Measurements from ENCODE around the gene NCDN.

DNA sequence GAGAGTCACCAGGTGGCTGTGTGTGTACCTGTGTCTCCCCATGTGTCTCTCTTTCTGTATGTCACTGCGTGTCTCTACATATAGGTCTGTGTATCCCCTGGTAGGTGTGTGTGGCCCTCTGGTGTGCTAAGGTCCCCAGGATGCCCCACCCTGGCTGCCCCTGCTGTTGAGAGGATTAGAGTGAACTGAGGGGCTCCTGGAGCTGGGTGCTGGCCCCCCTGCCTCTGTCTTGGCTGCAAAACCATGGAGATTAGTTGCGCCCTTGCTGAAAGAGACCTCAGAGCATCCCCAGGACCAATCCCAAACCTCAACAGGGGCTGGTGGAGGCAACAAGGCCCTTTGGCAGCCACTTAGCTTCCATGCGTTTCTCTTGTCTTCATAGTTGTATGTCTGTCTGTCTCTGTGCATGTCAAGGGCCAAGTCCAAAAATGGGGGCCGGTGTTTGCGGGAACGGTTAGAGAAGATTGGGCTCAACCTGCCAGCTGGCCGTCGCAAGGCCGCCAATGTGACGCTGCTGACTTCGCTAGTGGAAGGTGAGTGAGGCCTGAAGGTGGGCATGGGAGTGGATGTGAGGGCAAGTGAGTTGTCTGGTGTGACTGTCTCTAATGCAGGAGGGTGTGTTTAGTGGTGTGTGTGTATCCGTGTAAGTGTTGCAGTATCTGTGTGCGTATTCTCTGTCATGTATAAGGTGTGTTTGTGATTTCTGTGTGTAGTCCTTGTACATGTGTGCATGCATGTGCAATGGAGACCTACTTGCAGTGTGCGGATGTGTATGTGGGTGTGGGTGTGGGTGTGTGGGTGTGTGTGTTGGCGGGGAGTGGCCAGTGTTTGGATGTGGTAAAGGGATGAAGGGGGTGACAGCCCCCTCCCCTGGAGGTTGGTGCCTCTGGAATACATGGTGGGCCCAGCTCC is 32.2 kb downstream of the NCDN start:
- TF ChIP-seq TAF1 (IDR thresholded peaks at IDR 0.05; ENCODE audit: borderline replicate concordance, insufficient read depth, low read length) (no peak), SIN3A (IDR thresholded peaks at IDR 0.05; ENCODE audit: borderline replicate concordance, insufficient read depth, low read length) (no peak), POLR2AphosphoS5 (IDR thresholded peaks at IDR 0.05; ENCODE audit: low read depth, low read length) (no peak)
- TF ChIP-seq, protein P1, sequence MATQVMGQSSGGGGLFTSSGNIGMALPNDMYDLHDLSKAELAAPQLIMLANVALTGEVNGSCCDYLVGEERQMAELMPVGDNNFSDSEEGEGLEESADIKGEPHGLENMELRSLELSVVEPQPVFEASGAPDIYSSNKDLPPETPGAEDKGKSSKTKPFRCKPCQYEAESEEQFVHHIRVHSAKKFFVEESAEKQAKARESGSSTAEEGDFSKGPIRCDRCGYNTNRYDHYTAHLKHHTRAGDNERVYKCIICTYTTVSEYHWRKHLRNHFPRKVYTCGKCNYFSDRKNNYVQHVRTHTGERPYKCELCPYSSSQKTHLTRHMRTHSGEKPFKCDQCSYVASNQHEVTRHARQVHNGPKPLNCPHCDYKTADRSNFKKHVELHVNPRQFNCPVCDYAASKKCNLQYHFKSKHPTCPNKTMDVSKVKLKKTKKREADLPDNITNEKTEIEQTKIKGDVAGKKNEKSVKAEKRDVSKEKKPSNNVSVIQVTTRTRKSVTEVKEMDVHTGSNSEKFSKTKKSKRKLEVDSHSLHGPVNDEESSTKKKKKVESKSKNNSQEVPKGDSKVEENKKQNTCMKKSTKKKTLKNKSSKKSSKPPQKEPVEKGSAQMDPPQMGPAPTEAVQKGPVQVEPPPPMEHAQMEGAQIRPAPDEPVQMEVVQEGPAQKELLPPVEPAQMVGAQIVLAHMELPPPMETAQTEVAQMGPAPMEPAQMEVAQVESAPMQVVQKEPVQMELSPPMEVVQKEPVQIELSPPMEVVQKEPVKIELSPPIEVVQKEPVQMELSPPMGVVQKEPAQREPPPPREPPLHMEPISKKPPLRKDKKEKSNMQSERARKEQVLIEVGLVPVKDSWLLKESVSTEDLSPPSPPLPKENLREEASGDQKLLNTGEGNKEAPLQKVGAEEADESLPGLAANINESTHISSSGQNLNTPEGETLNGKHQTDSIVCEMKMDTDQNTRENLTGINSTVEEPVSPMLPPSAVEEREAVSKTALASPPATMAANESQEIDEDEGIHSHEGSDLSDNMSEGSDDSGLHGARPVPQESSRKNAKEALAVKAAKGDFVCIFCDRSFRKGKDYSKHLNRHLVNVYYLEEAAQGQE (IDR thresholded peaks at IDR 0.05; ENCODE audit: insufficient read depth in 1 of 2, low read depth in 2 of 2, low read length in 2 of 2) = no peak
